Measurements from ENCODE around the gene PCDH9. TPM values are rescaled to one million over a fixed set of nuclear protein-coding genes. Genes with fewer than 3 reads are reported as not detected.

PCDH9 gene
- total and polyA plus RNA-seq, 8 donors, result 0.46 to 3.8 (median 1.5) TPM

DNA sequence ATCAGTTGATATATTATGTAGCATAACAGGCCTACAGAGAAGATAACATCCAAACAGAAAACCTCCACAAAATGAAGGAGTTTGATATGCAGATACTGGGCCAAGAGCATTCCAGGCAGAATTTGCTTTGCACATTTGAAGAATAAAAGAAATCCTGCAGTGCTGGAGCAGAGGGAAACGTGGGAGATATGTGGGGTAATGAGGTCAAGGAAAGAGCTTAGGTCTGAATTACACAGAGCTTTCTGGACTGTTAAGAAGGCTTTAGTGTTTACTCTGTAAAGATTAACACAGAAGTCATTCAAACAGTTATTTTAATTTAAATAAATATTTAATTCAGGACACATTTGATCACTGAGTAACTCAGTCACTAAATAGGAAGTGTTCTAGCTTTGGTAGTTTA lies 692.7 kb downstream of the PCDH9 start:
- intact Hi-C loops (cut with DNase I), result no loop called here
- no peak overlapping the region for H3K4me3 ChIP-seq
- TF ChIP-seq, protein P1, sequence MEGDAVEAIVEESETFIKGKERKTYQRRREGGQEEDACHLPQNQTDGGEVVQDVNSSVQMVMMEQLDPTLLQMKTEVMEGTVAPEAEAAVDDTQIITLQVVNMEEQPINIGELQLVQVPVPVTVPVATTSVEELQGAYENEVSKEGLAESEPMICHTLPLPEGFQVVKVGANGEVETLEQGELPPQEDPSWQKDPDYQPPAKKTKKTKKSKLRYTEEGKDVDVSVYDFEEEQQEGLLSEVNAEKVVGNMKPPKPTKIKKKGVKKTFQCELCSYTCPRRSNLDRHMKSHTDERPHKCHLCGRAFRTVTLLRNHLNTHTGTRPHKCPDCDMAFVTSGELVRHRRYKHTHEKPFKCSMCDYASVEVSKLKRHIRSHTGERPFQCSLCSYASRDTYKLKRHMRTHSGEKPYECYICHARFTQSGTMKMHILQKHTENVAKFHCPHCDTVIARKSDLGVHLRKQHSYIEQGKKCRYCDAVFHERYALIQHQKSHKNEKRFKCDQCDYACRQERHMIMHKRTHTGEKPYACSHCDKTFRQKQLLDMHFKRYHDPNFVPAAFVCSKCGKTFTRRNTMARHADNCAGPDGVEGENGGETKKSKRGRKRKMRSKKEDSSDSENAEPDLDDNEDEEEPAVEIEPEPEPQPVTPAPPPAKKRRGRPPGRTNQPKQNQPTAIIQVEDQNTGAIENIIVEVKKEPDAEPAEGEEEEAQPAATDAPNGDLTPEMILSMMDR (IDR thresholded peaks at IDR 0.05), result no peak
- H3K4me1 ChIP-seq, result no peaks in the 10 kb centered on the region
- ATAC-seq, result no peak
- H3K9me3 ChIP-seq, result no peaks in the 10 kb centered on the region
- no peak for FAIRE-seq
- no peaks in the 10 kb centered on the region for H3K27me3 ChIP-seq
- H3K27ac ChIP-seq, result no peak overlapping the region
- DNase-seq, result no peak
- WGBS, 2 donors, result 7% methylated on average over 1 of the region's 1 CpG
- no peaks in the 10 kb centered on the region for H3K36me3 ChIP-seq

DNA sequence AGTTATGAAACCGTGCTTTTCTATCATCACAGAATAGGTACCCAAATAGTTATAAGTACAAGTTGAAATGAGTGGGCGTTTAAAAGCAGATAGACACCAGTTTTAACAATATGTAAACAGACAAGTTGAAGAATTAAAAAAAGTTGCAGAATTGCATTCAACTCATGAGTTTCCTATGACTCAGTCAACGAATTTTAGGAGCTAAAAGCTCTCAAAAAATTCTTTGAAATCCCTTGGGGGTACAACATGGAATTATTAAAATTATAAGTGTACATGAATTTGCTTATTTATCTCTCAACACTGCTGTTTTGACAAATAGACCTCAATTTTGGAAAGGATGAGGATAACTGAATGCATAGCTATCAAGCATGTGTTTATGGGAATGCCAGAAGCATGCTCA lies 693.4 kb downstream of the PCDH9 start:
- H3K36me3 ChIP-seq, result no peaks in the 10 kb centered on the region
- no peak for DNase-seq
- no peak overlapping the region for H3K4me3 ChIP-seq
- H3K4me1 ChIP-seq, result no peaks in the 10 kb centered on the region
- H3K27ac ChIP-seq, result no peak overlapping the region
- TF ChIP-seq, protein P1 (IDR thresholded peaks at IDR 0.05), result no peak
- H3K27me3 ChIP-seq, result no peaks in the 10 kb centered on the region
- no peaks in the 10 kb centered on the region for H3K9me3 ChIP-seq
- intact Hi-C loops (cut with DNase I), result no loop called here
- ATAC-seq, result no peak
- no peak for FAIRE-seq
- 62 to 70% methylated on average over 3 of the region's 3 CpGs for WGBS, 2 donors

DNA sequence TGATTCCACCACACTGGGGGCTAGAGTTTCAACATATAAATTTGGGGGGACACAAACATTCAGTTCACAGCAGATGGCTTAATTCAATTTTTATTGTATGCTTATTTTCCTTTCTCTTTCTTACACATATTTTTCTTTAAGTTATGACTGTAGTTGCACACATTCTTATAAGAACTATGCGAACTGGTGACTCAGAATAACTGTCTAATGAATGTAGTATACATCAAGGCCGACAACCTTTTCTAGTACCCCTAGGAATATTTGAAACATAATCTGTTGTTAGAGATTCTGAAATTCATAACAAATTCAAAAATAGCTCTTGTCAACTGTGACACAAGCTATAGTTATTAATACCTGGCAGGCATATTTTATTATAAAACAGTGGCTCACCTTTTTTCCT lies 695.6 kb downstream of the PCDH9 start:
- 78 to 91% methylated on average over 2 of the region's 2 CpGs for WGBS, 2 donors
- TF ChIP-seq, protein P1 (IDR thresholded peaks at IDR 0.05), result no peak
- ATAC-seq (no peak), DNase-seq (no peak), FAIRE-seq (no peak)
- Histone ChIP-seq H3K4me3 (no peak overlapping the region), H3K9me3 (no peaks in the 10 kb centered on the region), H3K27me3 (no peaks in the 10 kb centered on the region), H3K27ac (no peak overlapping the region), H3K36me3 (no peaks in the 10 kb centered on the region), H3K4me1 (no peaks in the 10 kb centered on the region)
- intact Hi-C loops (cut with DNase I), result no loop called here

DNA sequence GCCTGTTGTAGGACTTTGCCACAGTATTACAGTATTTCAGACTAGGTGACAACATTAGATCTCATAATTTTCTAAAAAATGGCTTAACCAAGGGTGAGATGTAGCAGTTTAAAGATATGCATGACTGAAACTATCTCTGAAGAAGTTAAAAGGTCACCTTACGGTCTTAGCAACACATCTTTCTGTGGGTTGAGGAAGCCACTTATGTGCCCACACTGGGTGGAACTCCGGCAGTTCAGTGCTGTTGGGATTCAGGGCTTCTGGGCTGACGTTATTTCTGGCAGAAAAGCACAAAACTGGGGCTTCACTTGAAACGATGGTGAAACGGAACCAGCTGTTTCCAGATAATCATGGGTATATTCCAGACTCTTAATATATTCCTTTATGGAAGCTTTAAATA lies 697.3 kb downstream of the PCDH9 start:
- Histone ChIP-seq H3K36me3 (no peaks in the 10 kb centered on the region), H3K9me3 (no peaks in the 10 kb centered on the region), H3K4me1 (no peaks in the 10 kb centered on the region), H3K4me3 (no peak overlapping the region), H3K27me3 (no peaks in the 10 kb centered on the region), H3K27ac (no peak overlapping the region)
- TF ChIP-seq, protein P1 (IDR thresholded peaks at IDR 0.05), result no peak
- no peak for FAIRE-seq
- no peak for DNase-seq
- intact Hi-C loops (cut with DNase I), result no loop called here
- no peak for ATAC-seq
- WGBS, 2 donors, result 77 to 93% methylated on average over 5 of the region's 5 CpGs

DNA sequence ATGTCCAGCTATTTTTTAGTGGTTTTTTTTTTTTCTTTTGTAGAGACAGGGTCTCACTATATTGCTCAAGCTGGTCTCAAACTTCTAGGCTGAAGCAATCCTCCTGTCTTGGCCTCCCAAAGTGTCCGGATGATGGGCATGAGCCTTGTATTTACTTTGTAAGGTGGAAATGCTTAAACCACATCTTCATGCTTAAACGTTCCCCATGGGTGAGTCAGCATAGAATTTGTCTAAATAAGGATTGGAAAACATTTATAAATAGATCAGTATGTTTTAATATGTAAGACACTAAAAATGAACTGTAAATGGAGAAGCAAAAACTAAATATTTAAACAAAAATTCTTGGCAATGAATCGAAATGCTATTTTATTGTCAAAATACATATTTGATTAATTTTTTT lies 698.0 kb downstream of the PCDH9 start:
- Histone ChIP-seq H3K27ac (no peak overlapping the region), H3K27me3 (no peaks in the 10 kb centered on the region), H3K4me3 (no peak overlapping the region), H3K9me3 (no peaks in the 10 kb centered on the region), H3K4me1 (no peaks in the 10 kb centered on the region), H3K36me3 (no peaks in the 10 kb centered on the region)
- intact Hi-C loops (cut with DNase I), result no loop called here
- no peak for FAIRE-seq
- no peak for ATAC-seq
- no peak for DNase-seq
- TF ChIP-seq, protein P1 (IDR thresholded peaks at IDR 0.05), result no peak
- 47 to 68% methylated on average over 3 of the region's 3 CpGs for WGBS, 2 donors
